SK-N-SH treated with all-trans-retinoic acid at 6 μM for 48 hours (cell line): ENCODE results near the gene B3GNT9.

ENCODE experiments used
- ARNTL ChIP-seq: fragments of 450-650 bp; formaldehyde crosslinking; IDR thresholded peaks from 2 replicates; pipeline ENCODE4 v1.5.0; 2020; ENCODE audit warnings: low read depth, mild to moderate bottlenecking, moderate library complexity, borderline replicate concordance
- BACH2 ChIP-seq: fragments of 250-450 bp; sonication (Bioruptor Pico); IDR thresholded peaks from 2 replicates; pipeline ENCODE4 v1.9.0; 2021; ENCODE audit warnings: mild to moderate bottlenecking, borderline replicate concordance
- ISL1 ChIP-seq: fragments of 250-450 bp; sonication (Bioruptor Pico); IDR thresholded peaks from 2 replicates; pipeline ENCODE4 v2.1.2; 2022; ENCODE audit warnings: mild to moderate bottlenecking, moderate library complexity
- ZFP3 ChIP-seq: fragments of 250-450 bp; sonication (Bioruptor Pico); IDR thresholded peaks from 2 replicates; pipeline ENCODE4 v1.5.0; 2020; ENCODE audit warnings: mild to moderate bottlenecking, moderate library complexity
- ZFP30 ChIP-seq: fragments of 450-650 bp; formaldehyde crosslinking; IDR thresholded peaks from 2 replicates; pipeline ENCODE4 v1.5.0; 2022; ENCODE audit warnings: mild to moderate bottlenecking, moderate library complexity
- ZNF70 ChIP-seq: fragments of 450-650 bp; formaldehyde crosslinking; IDR thresholded peaks from 2 replicates; pipeline ENCODE4 v1.5.0; 2020; ENCODE audit warnings: mild to moderate bottlenecking, moderate library complexity
- TF ChIP-seq, protein P1 (sequence below): fragments of 250-450 bp; sonication (Bioruptor Pico); IDR thresholded peaks from 2 replicates; pipeline ENCODE4 v1.5.1; 2020; ENCODE audit warnings: low read depth, mild to moderate bottlenecking, moderate library complexity
- TF ChIP-seq, protein P2 (sequence below): fragments of 250-450 bp; sonication (Bioruptor Pico); IDR thresholded peaks from 2 replicates; pipeline ENCODE4 v1.5.1; 2021; ENCODE audit warnings: mild to moderate bottlenecking, moderate library complexity

- TF ChIP-seq ISL1 (no peak), ZFP30 (CRISPR knock-in tag) (no peak), ZNF70 (CRISPR knock-in tag) (no peak), BACH2 (CRISPR knock-in tag) (no peak), ZFP3 (CRISPR knock-in tag) (no peak), ARNTL (no peak)
- TF ChIP-seq, protein P1, sequence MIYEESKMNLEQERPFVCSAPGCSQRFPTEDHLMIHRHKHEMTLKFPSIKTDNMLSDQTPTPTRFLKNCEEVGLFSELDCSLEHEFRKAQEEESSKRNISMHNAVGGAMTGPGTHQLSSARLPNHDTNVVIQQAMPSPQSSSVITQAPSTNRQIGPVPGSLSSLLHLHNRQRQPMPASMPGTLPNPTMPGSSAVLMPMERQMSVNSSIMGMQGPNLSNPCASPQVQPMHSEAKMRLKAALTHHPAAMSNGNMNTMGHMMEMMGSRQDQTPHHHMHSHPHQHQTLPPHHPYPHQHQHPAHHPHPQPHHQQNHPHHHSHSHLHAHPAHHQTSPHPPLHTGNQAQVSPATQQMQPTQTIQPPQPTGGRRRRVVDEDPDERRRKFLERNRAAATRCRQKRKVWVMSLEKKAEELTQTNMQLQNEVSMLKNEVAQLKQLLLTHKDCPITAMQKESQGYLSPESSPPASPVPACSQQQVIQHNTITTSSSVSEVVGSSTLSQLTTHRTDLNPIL (CRISPR knock-in tag), result no peak
- TF ChIP-seq, protein P2, sequence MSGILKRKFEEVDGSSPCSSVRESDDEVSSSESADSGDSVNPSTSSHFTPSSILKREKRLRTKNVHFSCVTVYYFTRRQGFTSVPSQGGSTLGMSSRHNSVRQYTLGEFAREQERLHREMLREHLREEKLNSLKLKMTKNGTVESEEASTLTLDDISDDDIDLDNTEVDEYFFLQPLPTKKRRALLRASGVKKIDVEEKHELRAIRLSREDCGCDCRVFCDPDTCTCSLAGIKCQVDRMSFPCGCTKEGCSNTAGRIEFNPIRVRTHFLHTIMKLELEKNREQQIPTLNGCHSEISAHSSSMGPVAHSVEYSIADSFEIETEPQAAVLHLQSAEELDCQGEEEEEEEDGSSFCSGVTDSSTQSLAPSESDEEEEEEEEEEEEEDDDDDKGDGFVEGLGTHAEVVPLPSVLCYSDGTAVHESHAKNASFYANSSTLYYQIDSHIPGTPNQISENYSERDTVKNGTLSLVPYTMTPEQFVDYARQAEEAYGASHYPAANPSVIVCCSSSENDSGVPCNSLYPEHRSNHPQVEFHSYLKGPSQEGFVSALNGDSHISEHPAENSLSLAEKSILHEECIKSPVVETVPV (CRISPR knock-in tag), result no peak
These were observed 43.5 kb upstream of the B3GNT9 start for GRCh38 chr16:67194260-67194659.
